HepG2 (cell line): ENCODE data around the gene RABEP1. TPM values are rescaled to one million over a fixed set of nuclear protein-coding genes. Genes with fewer than 3 reads are reported as not detected.

Experiments used
- ATF7 ChIP-seq, 2 experiments: fragments of 450-650 bp in 1 of 2; sonication (generic) in 1 of 2; formaldehyde crosslinking in 1 of 2; IDR thresholded peaks; 2 replicates each; pipeline versions ENCODE4 v1.4.0 to v1.6.1; 2016 to 2020; ENCODE audit warnings: antibody characterized with exemption in 1 of 2, mild to moderate bottlenecking in 1 of 2, missing genetic modification reagents in 1 of 2
- CTCF ChIP-seq: sonication (generic); formaldehyde crosslinking; IDR thresholded peaks from 2 replicates; pipeline ENCODE4 v1.5.0; 2020; ENCODE audit warnings: mild to moderate bottlenecking, missing genetic modification reagents, moderate library complexity
- FIP1L1 ChIP-seq: fragments of 200-400 bp; formaldehyde crosslinking; IDR thresholded peaks from 2 replicates; pipeline ENCODE4 v1.6.1; 2018; ENCODE audit warnings: low read depth, mild to moderate bottlenecking, low read length, moderate library complexity, borderline replicate concordance; ENCODE audit not compliant: insufficient read depth
- HIC2 ChIP-seq: sonication (generic); formaldehyde crosslinking; IDR thresholded peaks from 2 replicates; pipeline ENCODE4 v1.9.0; 2022; ENCODE audit warnings: low read depth, missing genetic modification reagents
- MAFF ChIP-seq: IDR thresholded peaks from 2 replicates; pipeline ENCODE4 v1.6.1; 2011; ENCODE audit warnings: low read depth, low read length, improper control_type of control experiment
- MIER3 ChIP-seq: IDR thresholded peaks from 2 replicates; pipeline ENCODE4 v1.6.1; 2016; ENCODE audit warnings: missing compliant biosample characterization, borderline replicate concordance
- NFYC ChIP-seq: IDR thresholded peaks from 2 replicates; pipeline ENCODE4 v1.6.1; 2016; ENCODE audit warnings: missing genetic modification reagents, missing compliant biosample characterization
- PBX2 ChIP-seq: IDR thresholded peaks from 2 replicates; pipeline ENCODE4 v1.6.1; 2016; ENCODE audit warnings: control low read depth
- RERE ChIP-seq: IDR thresholded peaks from 2 replicates; pipeline ENCODE4 v1.6.1; 2016; ENCODE audit warnings: low read depth, missing genetic modification reagents, missing compliant biosample characterization
- RFX1 ChIP-seq: fragments of 450-650 bp; IDR thresholded peaks from 2 replicates; pipeline ENCODE4 v1.6.1; 2017
- SATB2 ChIP-seq: sonication (generic); formaldehyde crosslinking; IDR thresholded peaks from 2 replicates; pipeline ENCODE4 v1.5.0; 2020; ENCODE audit warnings: missing genetic modification reagents
- WIZ ChIP-seq: sonication (generic); formaldehyde crosslinking; IDR thresholded peaks from 2 replicates; pipeline ENCODE4 v1.5.1; 2020; ENCODE audit warnings: mild to moderate bottlenecking, missing genetic modification reagents
- ZBTB20 ChIP-seq: sonication (generic); formaldehyde crosslinking; IDR thresholded peaks from 2 replicates; pipeline ENCODE4 v1.8.1; 2023; ENCODE audit warnings: missing genetic modification reagents, low read depth, mild to moderate bottlenecking, borderline replicate concordance
- ZNF253 ChIP-seq: sonication (generic); formaldehyde crosslinking; IDR thresholded peaks from 2 replicates; pipeline ENCODE4 v1.8.0; 2022; ENCODE audit warnings: mild to moderate bottlenecking, missing genetic modification reagents, borderline replicate concordance
- ZNF530 ChIP-seq: sonication (generic); formaldehyde crosslinking; IDR thresholded peaks from 2 replicates; pipeline ENCODE4 v1.5.0; 2020; ENCODE audit warnings: low read depth, mild to moderate bottlenecking, missing genetic modification reagents
- ZNF691 ChIP-seq: sonication (generic); formaldehyde crosslinking; IDR thresholded peaks from 2 replicates; pipeline ENCODE4 v1.4.0; 2020; ENCODE audit warnings: missing genetic modification reagents, low read depth, mild to moderate bottlenecking, borderline replicate concordance
- ZNF782 ChIP-seq: sonication (generic); formaldehyde crosslinking; IDR thresholded peaks from 2 replicates; pipeline ENCODE4 v1.4.0; 2020; ENCODE audit warnings: missing genetic modification reagents, mild to moderate bottlenecking, borderline replicate concordance
- ZNF790 ChIP-seq: sonication (generic); formaldehyde crosslinking; IDR thresholded peaks from 2 replicates; pipeline ENCODE4 v1.8.0; 2022; ENCODE audit warnings: missing genetic modification reagents, mild to moderate bottlenecking, borderline replicate concordance
- polyA plus RNA-seq, 8 experiments: library from polyadenylated mRNA; depleted of rRNA in 3 of 8; stranded (reverse) in 7 of 8; unstranded in 1 of 8; fragments of >200 nt; fragmentation: Illumina TruSeq in 4 of 8; extraction: Trizol in 4 of 8; gene quantifications; 2 replicates each; pipeline versions ENCODE4 v1.2.1 to v1.2.3, GENCODE V29; 2011 to 2016; ENCODE audit warnings: low read depth in 4 of 8, missing spikeins in 1 of 8, mixed read lengths in 1 of 8; ENCODE audit not compliant: insufficient read depth in 1 of 8
- total RNA-seq, 5 experiments: library from RNA; depleted of rRNA; stranded (reverse); fragments of >200 nt; fragmentation: Illumina TruSeq; extraction: Trizol; gene quantifications; 2 replicates each; pipeline ENCODE4 v1.2.3, GENCODE V29; 2016; ENCODE audit warnings: low read depth in 1 of 5

Gene RABEP1
- total and polyA plus RNA-seq, 2 of the 13 experiments (the other 11 are each of a cell fraction or from before 2014, with no cell fraction given) = 13.7 to 41.5 TPM

GRCh38 chr17:5419356-5419958 lies 137.4 kb downstream of the RABEP1 start, which contains the start of gene NUP88 (continued):
- 0 out of 2 replicates have a peak, but pooled peaks have one; percentile 23 for TF ChIP-seq ZBTB20 (CRISPR knock-in tag)
- peak; percentile 87; the same call in 1 of the 2 replicates for TF ChIP-seq ZNF790 (CRISPR knock-in tag)
- no peak for TF ChIP-seq WIZ
- TF ChIP-seq NFYC = peak; percentile 94
- no peak for TF ChIP-seq HIC2 (CRISPR knock-in tag)
- TF ChIP-seq PBX2 = 0 out of 2 replicates have a peak, but pooled peaks have one; percentile 9
- no peak for TF ChIP-seq RFX1
- peak; percentile 18; the same call in 1 of the 2 replicates for TF ChIP-seq MIER3
- TF ChIP-seq FIP1L1 = no peak
- no peak for TF ChIP-seq ZNF530 (CRISPR knock-in tag)
- no peak for TF ChIP-seq MAFF
- no peak for TF ChIP-seq CTCF (CRISPR knock-in tag)
- no peak for TF ChIP-seq ZNF782 (CRISPR knock-in tag)
- no peak for TF ChIP-seq SATB2 (CRISPR knock-in tag)
- 0 out of 2 replicates have a peak, but pooled peaks have one; percentile 47 for TF ChIP-seq ZNF253 (CRISPR knock-in tag)
- TF ChIP-seq ZNF691 = no peak
- TF ChIP-seq ATF7 (IDR thresholded peaks at IDR 0.05) = no peak
- no peak for TF ChIP-seq ATF7 (CRISPR knock-in tag; IDR thresholded peaks at IDR 0.05)
- TF ChIP-seq RERE (CRISPR knock-in tag) = no peak
